A673 (cell line): ENCODE results near the gene PRR5L. TPM values are rescaled to one million over a fixed set of nuclear protein-coding genes. Genes with fewer than 3 reads are reported as not detected.

ENCODE experiments used
- BruUV-seq: library from RNA; stranded (reverse); fragments of 400-500 nt; replicated peaks from 2 replicates; lab custom pipeline; 2021; lab: Mats Ljungman, UMichigan
- CTCF ChIA-PET: fragments of 300-600 bp; sonication (Branson Sonifier 250); formaldehyde crosslinking; loops from one replicate; lab custom pipeline; 2022; ENCODE audit warnings: antibody characterized with exemption; lab: Charles Lee
- POLR2A ChIA-PET: fragments of 300-600 bp; sonication (Branson Sonifier 250); formaldehyde crosslinking; loops from one replicate; lab custom pipeline; 2022; ENCODE audit warnings: antibody characterized with exemption; ENCODE audit not compliant: low non-redundant PET; lab: Charles Lee
- DNase-seq: peaks from one replicate; pipeline ENCODE4 v3.0.0-alpha.2; 2015; ENCODE audit warnings: low spot score
- H3K27ac ChIP-seq: fragments of 200-600 bp; sonication (generic); 2 replicates; pipeline ENCODE4 v1.5.1; 2016; ENCODE audit warnings: mixed run types, low read depth, mild to moderate bottlenecking, mixed read lengths, antibody characterized with exemption, low read length; ENCODE audit not compliant: poor library complexity, severe bottlenecking
- H3K27me3 ChIP-seq: fragments of 200-600 bp; sonication (generic); replicated peaks from 2 replicates; pipeline ENCODE4 v1.6.1; 2017; ENCODE audit warnings: mixed run types, low read depth, mild to moderate bottlenecking, mixed read lengths, antibody characterized with exemption, low read length; ENCODE audit not compliant: insufficient read depth, poor library complexity
- H3K36me3 ChIP-seq: fragments of 200-600 bp; sonication (generic); 2 replicates; pipeline ENCODE4 v1.6.1; 2016; ENCODE audit warnings: mixed run types, mild to moderate bottlenecking, mixed read lengths, antibody characterized with exemption, low read length; ENCODE audit not compliant: insufficient read depth, poor library complexity, severe bottlenecking
- H3K4me1 ChIP-seq: fragments of 200-600 bp; sonication (generic); 2 replicates; pipeline ENCODE4 v1.6.1; 2017; ENCODE audit warnings: mixed run types, mild to moderate bottlenecking, mixed read lengths, antibody characterized with exemption, low read length; ENCODE audit not compliant: insufficient read depth, poor library complexity, severe bottlenecking
- H3K4me3 ChIP-seq: fragments of 200-600 bp; sonication (generic); 2 replicates; pipeline ENCODE4 v1.5.1; 2016; ENCODE audit warnings: low read depth, mixed run types, mild to moderate bottlenecking, mixed read lengths, low read length; ENCODE audit not compliant: poor library complexity, severe bottlenecking
- H3K9me3 ChIP-seq: fragments of 200-600 bp; sonication (generic); 2 replicates; pipeline ENCODE4 v1.6.1; 2016; ENCODE audit warnings: mixed run types, low read depth, mild to moderate bottlenecking, mixed read lengths, antibody characterized with exemption, low read length; ENCODE audit not compliant: poor library complexity, severe bottlenecking
- CTCF ChIP-seq: fragments of 300-800, 200-600 bp; sonication (generic); conservative IDR thresholded peaks from 2 replicates; pipeline ENCODE4 v1.5.1; 2017; ENCODE audit warnings: low read depth, mild to moderate bottlenecking, antibody characterized with exemption, low read length, moderate library complexity, mixed read lengths
- EZH2 ChIP-seq: fragments of 200-600 bp; sonication (generic); IDR thresholded peaks from 2 replicates; pipeline ENCODE4 v1.6.1; 2017; ENCODE audit warnings: borderline replicate concordance, low read depth, mild to moderate bottlenecking, mixed read lengths, antibody characterized with exemption, low read length; ENCODE audit not compliant: poor library complexity, severe bottlenecking
- intact Hi-C: fragments of 100-400 bp; cut with micrococcal nuclease; formaldehyde crosslinking; loops from one replicate; pipeline ENCODE4 v1.10.0; 2022; ENCODE audit not compliant: unreplicated experiment
- total RNA-seq: library from RNA; stranded (reverse); gene quantifications from 2 replicates; pipeline ENCODE4 v1.2.3, GENCODE V29; 2021

PRR5L gene
- total RNA-seq, 1 experiment from 2014 or later, result 102 TPM

- Histone ChIP-seq H3K4me3 (no peak overlapping the region), H3K27me3 (no peaks in the 10 kb centered on the region), H3K36me3 (no peaks in the 10 kb centered on the region), H3K9me3 (no peaks in the 10 kb centered on the region), H3K27ac (no peak overlapping the region), H3K4me1 (no peaks in the 10 kb centered on the region)
- no TSS peak for BruUV-seq
- TF ChIP-seq EZH2, result no peak
- no peak for TF ChIP-seq CTCF
- intact Hi-C loops, result loop anchor here (2.0 to 10.0 kb wide), 4 partner anchors 650 to 1682 kb away; no protein-coding TSS in a partner anchor
- CTCF ChIA-PET, result interaction anchor here (1.0 to 3.4 kb wide), 10 partner anchors 9 to 778 kb away, joined by 3 to 49 read pairs (median 4); no protein-coding TSS in a partner anchor
- POLR2A ChIA-PET, result no interaction called here
- no peak for DNase-seq
Measured at GRCh38 chr11:36266767-36267166, 29.3 kb upstream of the PRR5L start.

- BruUV-seq, result no TSS peak
Measured at GRCh38 chr11:36268337-36268985, 27.6 kb upstream of the PRR5L start.

GRCh38 chr11:36270701-36271100 is 25.4 kb upstream of the PRR5L start:
- intact Hi-C loops, result no loop called here
- Histone ChIP-seq H3K27ac (no peak overlapping the region), H3K4me1 (no peaks in the 10 kb centered on the region), H3K36me3 (no peaks in the 10 kb centered on the region), H3K9me3 (no peaks in the 10 kb centered on the region), H3K4me3 (no peak overlapping the region), H3K27me3 (no peaks in the 10 kb centered on the region)
- no peak for DNase-seq
- POLR2A ChIA-PET, result no interaction called here
- CTCF ChIA-PET, result interaction anchor here (1.1 kb wide), 1 partner anchor 222 kb away, joined by 3 read pairs; no protein-coding TSS in a partner anchor
- no TSS peak for BruUV-seq
- TF ChIP-seq EZH2 (no peak), CTCF (no peak)

More at GRCh38 chr11:36268337-36268985, 27.6 kb upstream of the PRR5L start:
- H3K36me3 ChIP-seq, result no peaks in the 10 kb centered on the region
- TF ChIP-seq EZH2 (no peak), CTCF (no peak)
- no peaks in the 10 kb centered on the region for H3K27me3 ChIP-seq
- H3K9me3 ChIP-seq, result no peaks in the 10 kb centered on the region
- no peak for DNase-seq
- no peak overlapping the region for H3K27ac ChIP-seq
- ChIA-PET POLR2A (no interaction called here), CTCF (interaction anchor here (0.5 to 3.4 kb wide), 5 partner anchors 10 to 446 kb away, joined by 4 to 49 read pairs (median 14); no protein-coding TSS in a partner anchor)
- H3K4me3 ChIP-seq, result no peak overlapping the region
- no peaks in the 10 kb centered on the region for H3K4me1 ChIP-seq
- intact Hi-C loops, result loop anchor here (10.0 kb wide), 2 partner anchors 1344 to 1684 kb away; no protein-coding TSS in a partner anchor
